ENCODE measurements around the gene DYNC1LI2.

DNA sequence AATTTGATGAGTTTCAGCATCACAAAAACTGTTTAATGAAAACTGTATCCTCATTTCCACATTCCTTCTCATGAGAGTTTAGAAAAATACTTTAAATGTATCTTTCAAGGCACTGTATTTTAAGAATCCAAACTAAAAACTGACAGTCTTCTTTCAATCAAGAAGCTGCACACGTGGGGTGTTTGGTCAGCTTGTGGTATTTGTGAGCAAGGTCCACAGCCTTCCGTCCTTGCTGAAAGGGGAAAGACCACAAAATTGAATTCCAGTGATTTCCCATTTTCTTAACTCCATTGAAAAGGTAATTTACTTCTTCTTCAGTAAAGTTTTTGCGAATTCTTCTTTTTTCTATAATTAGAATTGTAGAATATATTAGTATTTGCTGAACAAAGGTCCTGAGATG is 3.4 kb upstream of the DYNC1LI2 start:
- TF ChIP-seq, protein P1, sequence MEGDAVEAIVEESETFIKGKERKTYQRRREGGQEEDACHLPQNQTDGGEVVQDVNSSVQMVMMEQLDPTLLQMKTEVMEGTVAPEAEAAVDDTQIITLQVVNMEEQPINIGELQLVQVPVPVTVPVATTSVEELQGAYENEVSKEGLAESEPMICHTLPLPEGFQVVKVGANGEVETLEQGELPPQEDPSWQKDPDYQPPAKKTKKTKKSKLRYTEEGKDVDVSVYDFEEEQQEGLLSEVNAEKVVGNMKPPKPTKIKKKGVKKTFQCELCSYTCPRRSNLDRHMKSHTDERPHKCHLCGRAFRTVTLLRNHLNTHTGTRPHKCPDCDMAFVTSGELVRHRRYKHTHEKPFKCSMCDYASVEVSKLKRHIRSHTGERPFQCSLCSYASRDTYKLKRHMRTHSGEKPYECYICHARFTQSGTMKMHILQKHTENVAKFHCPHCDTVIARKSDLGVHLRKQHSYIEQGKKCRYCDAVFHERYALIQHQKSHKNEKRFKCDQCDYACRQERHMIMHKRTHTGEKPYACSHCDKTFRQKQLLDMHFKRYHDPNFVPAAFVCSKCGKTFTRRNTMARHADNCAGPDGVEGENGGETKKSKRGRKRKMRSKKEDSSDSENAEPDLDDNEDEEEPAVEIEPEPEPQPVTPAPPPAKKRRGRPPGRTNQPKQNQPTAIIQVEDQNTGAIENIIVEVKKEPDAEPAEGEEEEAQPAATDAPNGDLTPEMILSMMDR (IDR thresholded peaks at IDR 0.05), result no peak
- no peak for TF ChIP-seq POLR2AphosphoS5 (IDR thresholded peaks at IDR 0.05; ENCODE audit: insufficient read depth in 1 of 2, low read depth in 1 of 2)
- no peak for TF ChIP-seq POLR2A (IDR thresholded peaks at IDR 0.05)

Measured in vagina (tissue), 2 donors.